Stimulated activated CD8-positive, alpha-beta memory T cell treated with anti-CD3 and anti-CD28 coated beads, Interleukin-7, amount 100 ng/mL, for 24 hours (primary cell): Measurements from ENCODE around the gene AADACL2.

Experiments
- DNase-seq: peaks from one replicate; pipeline ENCODE4 v3.0.0-alpha.2; 2020; ENCODE audit warnings: low read depth

The AADACL2 gene

DNA sequence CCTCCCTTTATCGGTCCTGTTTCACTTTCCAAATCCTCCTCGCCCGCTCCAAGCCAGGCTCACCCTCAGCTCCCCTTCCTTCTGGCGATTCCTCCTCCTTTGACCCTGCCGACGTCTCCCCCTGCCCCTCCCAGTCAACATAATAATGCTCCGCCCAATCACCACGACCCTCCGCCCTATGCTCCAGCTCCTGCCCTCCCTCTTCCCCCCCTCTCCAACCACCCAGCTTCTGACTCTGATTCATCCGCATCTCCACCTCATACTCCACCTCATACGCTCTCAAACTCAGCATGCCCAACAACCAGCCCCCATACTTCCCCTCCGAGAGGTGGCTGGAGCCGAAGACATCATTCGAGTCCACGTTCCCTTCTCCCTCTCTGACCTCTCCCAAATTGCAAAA, 73.1 kb downstream of the AADACL2 start:
- no peak for DNase-seq
